ENCODE results near the gene ILK. TPM values are rescaled to one million over a fixed set of nuclear protein-coding genes. Genes with fewer than 3 reads are reported as not detected.

ILK gene
- total and polyA plus RNA-seq, 11 donors, result 177 to 288 (median 222) TPM

- H3K27me3 ChIP-seq, result no peaks in the 10 kb centered on the region
- H3K9me3 ChIP-seq, result no peaks in the 10 kb centered on the region
- DNase-seq (no peak), ATAC-seq (no peak)
- TF ChIP-seq POLR2A (IDR thresholded peaks at IDR 0.05) (no peak), CTCF (IDR thresholded peaks at IDR 0.05) (no peak)
- WGBS, 4 donors, result 94 to 97% (median 95%) methylated on average over 3 of the region's 3 CpGs
- intact Hi-C loops (cut with DNase I), result no loop called here
- no peak overlapping the region for H3K27ac ChIP-seq
- peaks cover 0 to 6% (median 0%) of the 10 kb centered on the region in 9 donors for H3K36me3 ChIP-seq
- H3K4me1 ChIP-seq, result peaks cover 0 to 18% (median 0%) of the 10 kb centered on the region in 12 donors
- H3K4me3 ChIP-seq, result no peak overlapping the region
Observed at GRCh38 chr11:6561288-6561687, 42.3 kb upstream of the ILK start.

- 94 to 98% (median 96%) methylated on average over 4 of the region's 4 CpGs for WGBS, 4 donors
- H3K4me1 ChIP-seq, result peaks cover 0 to 27% (median 2%) of the 10 kb centered on the region in 12 donors
- TF ChIP-seq CTCF (IDR thresholded peaks at IDR 0.05) (no peak), POLR2A (IDR thresholded peaks at IDR 0.05) (no peak)
- H3K36me3 ChIP-seq, result peaks cover 0 to 6% (median 0%) of the 10 kb centered on the region in 9 donors
- no peak overlapping the region for H3K4me3 ChIP-seq
- intact Hi-C loops (cut with DNase I), result no loop called here
- H3K9me3 ChIP-seq, result no peaks in the 10 kb centered on the region
- H3K27me3 ChIP-seq, result no peaks in the 10 kb centered on the region
- no peak for DNase-seq
- H3K27ac ChIP-seq, result no peak overlapping the region
- no peak for ATAC-seq
Observed at GRCh38 chr11:6563121-6563619, 40.4 kb upstream of the ILK start.

- DNase-seq, result no peak
- Histone ChIP-seq H3K4me3 (no peak overlapping the region), H3K36me3 (peaks cover 0 to 6% (median 0%) of the 10 kb centered on the region in 9 donors), H3K27ac (no peak overlapping the region), H3K9me3 (no peaks in the 10 kb centered on the region), H3K27me3 (no peaks in the 10 kb centered on the region), H3K4me1 (peaks cover 0 to 27% (median 7%) of the 10 kb centered on the region in 12 donors)
- ATAC-seq, result no peak
- intact Hi-C loops (cut with DNase I), result no loop called here
- no peak for TF ChIP-seq POLR2A (IDR thresholded peaks at IDR 0.05)
- no peak for TF ChIP-seq CTCF (IDR thresholded peaks at IDR 0.05)
- 74 to 93% (median 85%) methylated on average over 6 to 10 of the region's 10 CpGs for WGBS, 4 donors
Observed at GRCh38 chr11:6563667-6564066, 39.9 kb upstream of the ILK start.

GRCh38 chr11:6565325-6565724 lies 38.2 kb upstream of the ILK start:
- TF ChIP-seq CTCF (IDR thresholded peaks at IDR 0.05) (no peak), POLR2A (IDR thresholded peaks at IDR 0.05) (no peak)
- no peak overlapping the region for H3K27ac ChIP-seq
- WGBS, 4 donors, result 94 to 96% (median 95%) methylated on average over 2 of the region's 2 CpGs
- H3K4me3 ChIP-seq, result no peak overlapping the region
- intact Hi-C loops (cut with DNase I), result no loop called here
- H3K36me3 ChIP-seq, result peaks cover 0 to 6% (median 0%) of the 10 kb centered on the region in 9 donors
- no peaks in the 10 kb centered on the region for H3K9me3 ChIP-seq
- no peak for DNase-seq
- ATAC-seq, result no peak
- H3K4me1 ChIP-seq, result peaks cover 0 to 24% (median 9%) of the 10 kb centered on the region in 12 donors
- H3K27me3 ChIP-seq, result no peaks in the 10 kb centered on the region

Data from heart left ventricle (tissue), 16 donors.